HG02798 (cell line): ENCODE data around the gene CTNNBIP1.
"Not testable (repeated sequence)": the region's sequence is repeated elsewhere in the genome, so short reads cannot be mapped to it uniquely, and the experiment has no call there.

Experiments used
- ATAC-seq: cut with Tn5 transposase; IDR thresholded peaks from one replicate; pipeline ENCODE4 v1.9.1; 2021; ENCODE audit warnings: mild to moderate bottlenecking; ENCODE audit not compliant: unreplicated experiment, poor library complexity

Gene CTNNBIP1

GRCh38 chr1:9814619-9815018, 95.5 kb downstream of the CTNNBIP1 start:
- no peak for ATAC-seq

GRCh38 chr1:9811239-9811966, 98.7 kb downstream of the CTNNBIP1 start:
- no peak for ATAC-seq

DNA sequence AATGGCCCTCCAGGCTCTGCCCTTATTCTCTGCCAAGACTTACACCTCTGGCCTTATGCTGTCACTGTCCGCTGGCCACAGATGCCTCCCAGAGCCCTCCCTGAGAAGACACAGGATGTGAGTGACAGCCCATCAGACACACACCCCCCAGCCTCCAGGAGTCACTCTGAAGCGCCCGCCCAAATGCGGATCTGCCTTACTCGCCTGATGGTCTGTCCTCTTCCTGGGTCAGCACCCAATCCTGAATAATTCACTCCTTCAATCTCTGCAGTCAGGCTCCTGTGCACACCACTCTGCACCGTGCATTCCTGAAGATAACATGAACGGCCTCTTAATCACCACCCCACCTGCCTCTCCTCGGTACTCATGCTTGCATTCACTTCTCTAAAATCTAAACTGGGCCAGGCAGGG, 101.0 kb downstream of the CTNNBIP1 start:
- no peak for ATAC-seq

- ATAC-seq, result no peak
These were observed 101.6 kb downstream of the CTNNBIP1 start for GRCh38 chr1:9808459-9808858.

DNA sequence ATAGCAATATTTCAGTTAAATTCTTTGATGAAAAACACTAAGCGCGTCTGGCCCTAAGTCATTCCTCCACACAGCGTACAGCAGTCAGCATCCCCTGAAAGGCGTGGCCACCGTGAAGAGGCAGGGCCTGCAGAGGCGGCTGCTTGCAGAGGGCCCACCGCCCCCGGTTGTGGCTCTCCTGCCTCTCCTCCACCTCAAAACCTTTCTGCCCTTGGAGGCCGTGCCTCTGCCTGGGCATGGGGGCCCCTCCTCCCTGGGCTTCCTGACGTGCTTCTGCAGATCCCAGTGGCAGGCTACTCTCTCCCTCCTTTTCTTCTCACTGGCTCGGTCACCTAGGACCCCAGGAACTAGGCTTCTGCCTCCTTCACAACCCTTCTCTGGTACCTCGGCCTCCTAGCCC, 102.5 kb downstream of the CTNNBIP1 start:
- no peak for ATAC-seq

- ATAC-seq, result not testable (repeated sequence)
These were observed 104.1 kb downstream of the CTNNBIP1 start for GRCh38 chr1:9805972-9806371.

- ATAC-seq, result no peak
These were observed 105.0 kb downstream of the CTNNBIP1 start for GRCh38 chr1:9805006-9805508.

- not testable (repeated sequence) for ATAC-seq
These were observed 106.8 kb downstream of the CTNNBIP1 start for GRCh38 chr1:9803003-9803918.

DNA sequence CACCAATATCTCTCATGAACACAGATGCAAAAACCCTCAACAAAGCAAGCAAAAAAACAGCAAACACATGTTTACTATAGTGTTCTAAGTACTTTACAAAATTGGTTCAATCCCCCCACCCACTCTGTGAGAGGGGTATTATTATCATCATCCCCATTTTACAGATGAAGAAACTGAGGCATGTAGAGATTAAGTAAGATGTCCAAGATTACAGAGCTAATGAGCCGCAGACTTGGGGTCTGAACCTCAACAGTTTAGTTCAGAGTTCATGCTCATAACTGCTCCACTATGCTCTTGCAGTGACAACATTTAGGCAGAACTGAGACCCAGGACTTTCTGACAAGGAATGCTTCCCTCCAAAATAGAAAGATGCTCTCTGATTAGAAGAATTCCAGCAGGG, 108.2 kb downstream of the CTNNBIP1 start:
- ATAC-seq, result no peak
